Smooth muscle cell of the brain vasculature (primary cell): ENCODE results near the gene CRYGS.
"Not testable (repeated sequence)": the region's sequence is repeated elsewhere in the genome, so short reads cannot be mapped to it uniquely, and the experiment has no call there.

Source experiments
- DNase-seq: peaks from one replicate; pipeline ENCODE4 v3.0.0-alpha.2; 2012; ENCODE audit warnings: low read depth, low spot score

The CRYGS gene

DNA sequence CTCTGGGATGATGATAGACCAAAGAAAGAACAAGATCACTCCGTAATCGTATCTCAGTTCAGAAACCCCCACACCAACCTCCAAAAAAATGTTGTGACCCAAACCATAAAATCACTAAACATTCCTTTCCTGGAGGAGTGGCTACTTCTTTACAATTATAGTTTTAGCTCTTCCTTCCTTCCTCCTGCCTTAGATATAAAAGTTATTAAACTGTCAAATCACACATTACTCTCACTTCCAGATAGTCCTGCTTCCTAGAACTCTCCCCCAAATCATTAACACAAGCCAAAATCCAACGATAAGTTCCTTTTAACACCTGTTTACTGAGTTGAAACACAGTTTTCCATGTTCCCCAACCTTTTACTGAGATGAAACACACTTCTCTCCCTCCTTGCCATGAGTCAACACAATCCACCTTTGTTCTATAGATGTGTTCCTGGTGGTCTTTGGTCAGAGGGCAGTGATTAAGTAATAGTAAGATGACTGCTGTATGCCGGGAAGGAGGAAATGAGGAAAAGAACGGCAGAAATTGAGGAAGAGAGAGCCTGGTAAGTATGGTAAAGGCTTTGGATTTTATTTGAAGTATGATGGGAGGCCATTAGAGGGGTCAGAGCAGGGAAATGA, 8.3 kb upstream of the CRYGS start:
- no peak for DNase-seq

DNA sequence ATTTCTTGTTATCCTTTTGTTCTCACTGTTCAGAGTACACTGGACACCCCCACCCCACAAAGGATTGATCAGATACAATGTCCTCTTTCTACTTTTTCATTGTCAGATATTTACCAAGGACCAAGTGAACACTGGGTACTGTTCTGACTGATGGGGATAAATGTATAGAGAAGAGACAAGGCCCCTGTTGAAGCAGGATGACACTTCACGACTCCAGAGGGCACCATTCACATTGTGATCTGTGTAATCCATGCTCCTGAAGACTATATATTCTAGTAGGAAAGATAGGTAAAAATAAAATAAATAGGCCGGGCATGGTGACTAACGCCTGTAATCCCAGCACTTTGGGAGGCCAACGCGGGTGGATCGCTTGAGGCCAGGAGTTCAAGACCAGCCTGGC, 7.2 kb upstream of the CRYGS start:
- no peak for DNase-seq

DNA sequence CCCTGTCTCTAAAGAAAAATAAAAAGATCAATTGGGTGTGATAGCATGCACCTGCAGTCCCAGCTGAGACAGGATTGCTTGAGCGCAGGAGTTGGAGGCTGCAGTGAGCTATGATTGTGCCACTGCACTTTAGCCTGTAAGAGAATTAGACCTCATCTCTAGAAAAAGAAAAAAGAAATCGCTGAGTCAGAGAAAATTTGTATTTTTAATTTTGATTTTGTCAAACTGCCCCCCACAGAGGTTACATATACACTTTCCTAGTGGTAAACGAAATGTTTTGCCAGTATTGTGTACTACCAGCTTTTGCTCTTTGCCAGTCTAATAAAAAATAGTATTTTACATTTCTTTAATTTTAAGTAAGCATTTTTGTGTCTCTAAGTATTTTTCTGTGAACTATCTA, 5.3 kb upstream of the CRYGS start:
- DNase-seq, result no peak

DNA sequence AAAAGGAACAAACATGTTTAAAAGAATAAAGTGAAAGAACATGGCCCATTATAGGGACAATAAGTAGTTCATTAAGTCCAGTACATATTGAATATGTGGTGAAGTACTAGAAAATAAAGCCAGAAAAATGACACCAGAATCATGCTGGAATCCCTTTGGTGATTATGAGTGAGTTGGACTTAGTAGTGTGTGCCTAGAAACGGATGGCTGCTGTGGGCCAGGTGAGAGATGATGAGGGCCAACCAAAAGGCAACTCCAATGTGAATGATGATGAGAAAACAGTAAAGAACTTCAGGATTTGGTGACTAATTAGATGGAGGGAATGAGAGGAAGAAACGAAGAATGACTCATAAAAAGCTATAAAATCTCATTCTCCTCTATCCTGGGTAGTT, 3.3 kb downstream of the CRYGS start:
- no peak for DNase-seq

DNA sequence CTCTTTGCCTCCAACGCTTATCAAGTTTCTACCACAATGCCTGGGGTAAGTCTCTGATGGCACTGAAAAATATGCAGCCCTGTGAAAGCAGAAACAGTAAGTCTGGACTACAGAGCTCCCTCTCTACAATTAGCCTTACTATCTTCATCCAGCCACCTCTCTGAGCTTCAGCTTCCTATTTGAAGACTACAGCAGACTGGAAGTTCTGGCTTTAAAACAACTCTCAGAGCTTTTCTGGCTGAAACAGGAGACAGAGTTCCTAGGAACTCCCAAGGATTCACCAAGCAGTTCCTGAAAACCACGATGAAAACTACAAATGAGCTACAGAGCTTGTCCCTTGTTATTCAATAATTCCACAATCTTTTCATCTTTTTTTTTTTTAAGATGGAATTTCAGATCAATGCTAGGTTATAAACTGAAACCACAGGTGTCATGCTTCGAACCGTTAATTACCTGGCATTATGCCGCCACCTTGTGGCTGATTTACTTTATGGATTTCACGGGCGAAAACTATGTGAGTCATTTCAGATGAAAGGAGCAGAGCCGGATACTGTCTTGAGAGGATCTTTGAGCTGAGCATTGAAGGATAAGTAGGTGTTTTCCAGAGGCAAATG, 3.9 kb downstream of the CRYGS start:
- DNase-seq, result peak; percentile 53

DNA sequence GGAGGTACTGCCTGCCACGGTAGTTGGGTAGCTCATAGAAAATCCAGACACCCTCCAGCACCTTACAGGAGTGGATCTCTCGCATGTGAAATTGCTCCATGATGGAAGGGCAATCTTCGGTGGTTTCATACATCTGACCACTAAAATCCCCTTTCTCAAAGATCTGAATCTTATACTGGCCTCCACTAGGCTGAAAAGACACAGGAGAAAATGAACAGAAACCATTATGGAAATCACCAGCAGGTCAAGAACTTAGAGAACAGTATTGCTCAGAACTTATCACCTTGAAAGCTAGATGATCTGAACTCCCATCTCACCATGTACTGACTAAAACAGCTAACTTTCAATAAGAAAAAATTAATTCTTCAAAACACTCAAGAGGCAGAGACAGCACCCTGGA, 5.4 kb downstream of the CRYGS start:
- DNase-seq, result no peak

DNA sequence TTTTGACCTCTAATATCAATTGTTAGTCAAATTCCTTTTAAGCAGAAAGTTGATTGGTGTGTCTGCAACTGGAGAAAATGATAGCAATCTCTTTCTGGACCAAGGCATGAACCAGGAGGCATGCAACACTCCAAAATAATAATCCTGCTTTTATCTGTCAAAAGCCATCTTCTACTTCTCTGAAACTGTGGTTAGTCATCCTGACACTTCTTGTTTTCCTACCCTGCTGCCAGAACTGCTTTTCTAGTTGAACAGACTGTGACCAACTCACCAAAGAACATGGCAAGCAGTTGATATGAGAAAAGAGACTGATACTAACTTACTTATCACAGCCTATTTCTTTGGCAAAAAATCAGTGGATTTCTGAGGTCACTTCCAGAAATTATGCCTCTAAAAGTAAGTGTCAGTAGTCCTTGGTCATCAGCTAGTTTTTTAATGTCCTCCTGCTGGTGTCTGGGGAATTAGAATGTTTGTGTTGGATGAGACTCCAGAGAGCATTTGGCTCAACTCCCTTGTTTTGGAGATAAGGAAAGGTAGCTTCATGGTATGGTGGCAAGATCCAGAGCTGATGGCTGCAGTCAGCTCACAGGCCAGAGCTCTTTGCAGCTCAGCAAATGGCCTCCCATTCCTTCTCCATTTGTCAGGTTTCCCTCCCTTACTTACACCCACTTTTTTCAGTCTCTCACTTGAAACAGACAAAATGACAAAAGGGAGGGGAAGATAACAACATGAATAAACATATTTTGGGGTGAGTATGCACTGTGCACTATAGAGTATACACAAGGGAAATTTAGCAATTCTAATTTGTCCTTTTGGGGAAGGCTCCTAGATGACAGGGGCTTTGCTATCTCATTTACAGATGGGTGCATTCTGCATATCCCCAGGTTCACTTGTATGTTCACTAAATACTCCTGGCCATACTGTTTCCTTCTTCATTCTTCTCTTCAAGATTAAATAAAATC, 7.0 kb downstream of the CRYGS start:
- DNase-seq, result no peak

DNA sequence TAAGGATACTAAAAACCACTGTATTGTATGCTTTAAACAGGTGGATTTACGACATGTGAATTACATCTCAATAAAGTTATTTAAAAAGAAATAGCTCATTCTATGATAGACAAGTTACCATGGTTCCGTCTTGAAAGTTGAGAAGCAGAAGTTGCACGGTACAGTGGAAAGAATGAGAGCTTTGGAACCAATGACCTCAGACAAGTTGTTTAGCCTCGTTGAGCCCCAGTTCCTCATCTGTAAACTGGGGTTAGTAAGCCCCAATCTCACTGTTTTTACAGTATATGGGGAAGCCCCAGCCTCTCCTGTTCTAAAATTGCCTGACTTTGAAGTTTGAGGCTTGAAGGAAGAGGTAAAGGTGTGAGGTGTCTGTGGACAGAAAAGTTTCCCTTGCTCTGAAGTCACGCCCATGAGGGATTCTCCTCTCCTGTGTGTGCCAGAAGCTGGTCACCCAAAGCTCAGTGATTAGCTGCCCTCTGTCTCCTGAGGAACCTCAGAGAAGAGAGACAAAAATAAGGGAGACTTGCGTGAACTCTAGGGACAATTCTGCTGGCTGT, 10.0 kb downstream of the CRYGS start:
- no peak for DNase-seq

DNA sequence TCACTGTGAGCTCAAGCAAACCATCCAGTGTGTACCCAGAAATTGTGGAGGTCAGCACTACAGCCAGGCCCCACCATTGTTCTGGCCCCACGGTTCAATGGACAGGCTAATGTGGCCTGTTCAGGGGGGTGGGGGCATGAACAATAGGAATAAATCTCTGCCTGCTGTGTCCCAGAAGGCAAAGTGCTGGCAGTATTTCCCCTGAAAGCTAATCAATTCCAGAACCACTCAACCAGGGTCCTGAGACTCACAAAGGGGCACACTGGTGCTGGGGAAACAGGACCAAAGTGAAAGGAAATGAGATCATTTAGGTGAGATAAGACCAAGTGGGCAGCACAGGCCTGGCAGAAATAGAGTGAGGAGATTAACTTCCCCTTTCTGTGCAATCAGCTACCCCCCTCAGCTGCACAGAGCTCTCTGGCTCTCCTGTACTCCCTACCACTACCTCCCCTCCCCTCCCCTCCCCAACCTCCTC, 11.5 kb downstream of the CRYGS start:
- no peak for DNase-seq

DNA sequence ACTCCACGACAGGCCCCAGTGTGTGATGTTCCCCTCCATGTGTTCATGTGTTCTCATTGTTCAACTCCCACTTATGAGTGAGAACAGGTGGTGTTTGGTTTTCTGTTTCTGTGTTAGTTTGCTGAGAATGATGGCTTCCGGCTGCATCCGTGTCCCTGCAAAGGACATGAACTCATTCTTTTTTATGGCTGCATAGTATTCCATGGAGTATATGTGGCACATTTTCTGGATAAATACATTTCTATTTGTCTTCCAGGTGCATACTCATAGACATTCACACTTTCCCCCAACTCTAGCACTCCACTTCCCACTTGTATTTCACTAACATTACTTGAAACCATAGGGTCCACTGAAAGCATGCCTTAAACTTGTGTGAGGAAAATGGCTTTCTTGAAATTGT, 12.5 kb downstream of the CRYGS start:
- DNase-seq, result not testable (repeated sequence)

DNA sequence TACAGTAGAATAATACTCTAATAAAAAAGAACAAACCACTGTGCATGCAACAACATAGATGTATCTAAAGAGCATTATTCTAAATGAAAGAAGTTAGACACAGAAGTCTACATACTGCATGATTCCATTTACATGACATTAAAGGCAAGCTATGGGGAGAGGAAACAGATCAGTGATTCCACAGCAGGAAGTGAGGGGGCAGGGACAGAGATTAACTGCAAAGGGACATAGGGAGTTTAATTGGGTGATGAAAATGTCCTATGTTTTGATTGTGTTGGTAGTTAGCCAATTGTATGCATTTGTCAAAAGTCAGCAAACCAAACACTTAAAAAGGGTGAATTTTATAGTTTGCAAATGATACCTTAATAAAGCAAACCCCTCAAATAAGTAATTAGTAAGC, 13.8 kb downstream of the CRYGS start:
- no peak for DNase-seq

DNA sequence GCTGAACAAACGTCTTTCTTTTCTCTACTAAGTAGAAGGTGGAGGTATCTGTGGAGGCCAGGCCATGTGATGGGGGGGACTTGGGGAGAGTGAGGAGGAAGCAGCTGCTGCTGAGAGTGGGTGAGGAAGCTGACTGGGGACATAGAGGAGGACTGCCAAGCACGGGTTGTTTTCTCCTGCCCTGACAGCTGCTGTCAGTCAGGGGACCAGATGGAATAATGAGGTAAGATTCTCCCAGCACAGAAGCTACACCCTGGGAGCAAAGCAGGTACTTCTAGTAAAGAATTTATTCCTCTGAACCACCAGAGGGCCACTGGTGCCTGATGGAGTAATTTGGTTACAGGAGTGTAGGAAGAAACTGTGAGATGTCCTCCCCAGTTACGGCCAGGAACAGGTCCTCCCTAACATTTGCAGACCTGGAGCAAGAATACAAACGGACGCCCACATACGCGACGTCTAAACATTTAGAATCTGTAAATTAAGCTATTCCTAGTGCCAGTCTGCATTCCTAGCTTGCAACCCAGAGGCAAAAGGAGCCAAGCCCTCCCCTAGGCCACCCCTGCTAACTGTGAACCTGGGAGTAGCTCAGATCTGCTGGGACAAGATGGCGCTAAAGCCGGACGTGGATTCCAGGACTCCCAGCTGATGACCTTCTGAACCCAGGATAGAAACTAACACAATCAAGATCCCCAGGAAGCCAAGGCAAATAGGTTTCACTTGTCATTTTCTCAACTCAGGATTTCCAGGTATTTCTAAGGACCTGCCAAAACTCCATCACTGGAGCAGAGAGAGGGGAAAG, 14.8 kb downstream of the CRYGS start:
- no peak for DNase-seq

DNA sequence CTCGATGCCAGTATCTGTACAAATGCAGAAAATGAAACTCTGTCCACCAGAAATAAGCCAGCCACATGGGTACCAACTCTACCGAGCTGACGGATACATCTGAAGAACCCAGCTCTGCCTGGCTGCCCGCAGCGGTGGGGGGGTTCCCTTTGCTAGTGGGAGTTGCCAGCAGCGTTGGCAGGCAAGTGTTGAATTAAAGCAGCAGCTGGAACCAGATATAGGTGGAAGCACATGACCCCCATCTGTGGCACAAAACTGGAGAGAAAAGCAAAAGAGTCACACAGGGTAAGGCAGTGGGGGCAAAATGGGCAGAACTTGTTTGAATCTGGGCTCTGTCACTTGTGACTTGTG, 17.9 kb downstream of the CRYGS start:
- DNase-seq, result no peak

DNA sequence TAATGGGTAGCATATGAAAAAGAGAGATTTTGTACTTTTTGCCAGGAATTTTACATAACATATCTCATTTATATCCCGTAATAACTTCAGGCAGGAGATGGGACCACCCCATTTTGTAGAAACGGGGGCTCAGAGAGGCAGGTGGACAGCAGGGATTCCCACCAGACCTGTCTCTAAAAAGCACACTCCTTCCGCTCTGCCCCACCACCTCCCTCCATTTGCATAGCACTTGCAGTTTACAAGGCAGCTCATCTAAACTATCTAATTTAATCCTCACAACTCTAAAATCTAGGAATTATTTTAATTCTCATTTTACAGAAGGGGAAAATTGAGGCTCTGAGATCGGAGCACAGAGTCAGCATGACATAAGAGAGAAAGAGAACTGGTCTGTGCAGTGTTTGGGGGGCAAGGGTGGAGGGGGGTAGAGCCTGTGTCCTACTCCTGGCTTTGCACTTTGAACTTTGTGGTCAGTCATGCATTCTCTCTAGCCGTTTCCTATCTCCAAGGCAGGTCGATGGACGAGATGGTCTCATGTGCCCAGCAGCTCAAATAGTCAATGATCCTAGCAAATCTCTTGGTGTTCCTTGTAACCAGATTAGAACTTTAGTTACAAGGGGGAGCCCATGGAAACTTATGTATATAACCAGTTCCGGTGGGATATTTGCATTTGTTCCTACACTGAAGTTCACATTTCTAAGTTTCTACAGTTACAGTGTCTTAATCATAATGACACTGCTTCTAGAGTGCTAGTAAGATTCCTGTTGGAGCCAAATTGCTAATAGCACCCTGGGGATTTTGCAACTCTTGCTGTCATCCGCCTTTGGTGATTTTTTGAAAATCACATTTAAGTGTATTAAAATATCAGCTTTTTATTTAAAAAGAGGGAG, 18.6 kb downstream of the CRYGS start:
- no peak for DNase-seq

DNA sequence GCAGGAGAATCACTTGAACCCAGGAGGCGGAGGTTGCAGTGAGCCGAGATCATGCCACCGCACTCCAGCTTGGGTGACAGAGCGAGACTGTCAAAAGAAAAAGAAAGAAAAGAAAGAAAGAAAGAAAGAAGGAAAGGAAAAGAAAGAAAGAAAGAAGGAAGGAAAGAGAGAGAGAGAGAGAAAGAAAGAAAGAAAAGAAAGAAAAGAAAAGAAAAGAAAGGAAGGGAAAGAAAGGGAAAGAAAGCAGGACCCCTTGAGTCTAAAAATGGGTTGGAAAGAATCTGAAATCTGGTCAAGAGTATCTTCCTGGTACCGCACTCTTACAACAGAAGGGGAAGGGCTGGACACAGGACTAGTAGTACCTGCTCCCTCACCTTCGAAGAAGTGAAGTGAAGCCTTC, 19.6 kb downstream of the CRYGS start:
- DNase-seq, result no peak

DNA sequence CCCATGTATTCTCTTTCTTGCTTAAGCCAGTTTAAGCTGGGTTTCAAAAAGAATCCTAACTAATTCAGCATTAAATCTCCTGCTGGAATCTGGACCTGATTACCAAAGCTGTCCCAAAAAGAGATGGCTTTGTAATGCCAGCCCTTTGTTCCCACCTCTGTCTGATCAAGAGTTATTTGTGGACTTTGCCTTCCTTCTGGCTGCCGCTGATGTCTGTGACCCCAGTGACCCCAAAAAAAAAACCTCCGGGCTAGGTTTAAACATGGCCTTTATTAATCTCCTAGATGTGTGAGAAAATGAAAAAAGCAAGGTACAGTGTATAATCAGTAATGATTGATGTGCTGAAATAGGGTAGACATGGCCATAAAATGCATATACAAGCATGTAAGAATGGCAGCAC, 20.7 kb downstream of the CRYGS start:
- DNase-seq, result no peak

DNA sequence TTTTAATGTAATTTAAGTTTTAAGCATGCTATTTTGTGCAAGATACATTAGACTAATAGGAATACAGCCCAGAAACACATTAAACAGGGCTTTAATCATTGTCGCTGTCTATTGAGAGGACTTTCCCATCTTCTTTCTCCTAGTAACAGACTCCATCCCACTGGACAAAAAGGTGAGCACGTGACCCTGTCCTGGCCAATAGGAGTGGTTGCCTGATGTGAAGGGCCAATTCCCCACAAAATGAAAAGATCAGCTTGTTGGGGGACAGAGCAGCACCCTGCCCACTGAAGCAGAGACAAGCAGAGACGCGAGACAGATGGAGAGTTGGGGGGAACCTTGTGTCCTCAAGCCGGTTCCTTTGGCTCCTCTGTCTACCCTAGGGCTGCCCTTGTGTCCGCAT, 21.2 kb downstream of the CRYGS start:
- DNase-seq, result no peak

DNA sequence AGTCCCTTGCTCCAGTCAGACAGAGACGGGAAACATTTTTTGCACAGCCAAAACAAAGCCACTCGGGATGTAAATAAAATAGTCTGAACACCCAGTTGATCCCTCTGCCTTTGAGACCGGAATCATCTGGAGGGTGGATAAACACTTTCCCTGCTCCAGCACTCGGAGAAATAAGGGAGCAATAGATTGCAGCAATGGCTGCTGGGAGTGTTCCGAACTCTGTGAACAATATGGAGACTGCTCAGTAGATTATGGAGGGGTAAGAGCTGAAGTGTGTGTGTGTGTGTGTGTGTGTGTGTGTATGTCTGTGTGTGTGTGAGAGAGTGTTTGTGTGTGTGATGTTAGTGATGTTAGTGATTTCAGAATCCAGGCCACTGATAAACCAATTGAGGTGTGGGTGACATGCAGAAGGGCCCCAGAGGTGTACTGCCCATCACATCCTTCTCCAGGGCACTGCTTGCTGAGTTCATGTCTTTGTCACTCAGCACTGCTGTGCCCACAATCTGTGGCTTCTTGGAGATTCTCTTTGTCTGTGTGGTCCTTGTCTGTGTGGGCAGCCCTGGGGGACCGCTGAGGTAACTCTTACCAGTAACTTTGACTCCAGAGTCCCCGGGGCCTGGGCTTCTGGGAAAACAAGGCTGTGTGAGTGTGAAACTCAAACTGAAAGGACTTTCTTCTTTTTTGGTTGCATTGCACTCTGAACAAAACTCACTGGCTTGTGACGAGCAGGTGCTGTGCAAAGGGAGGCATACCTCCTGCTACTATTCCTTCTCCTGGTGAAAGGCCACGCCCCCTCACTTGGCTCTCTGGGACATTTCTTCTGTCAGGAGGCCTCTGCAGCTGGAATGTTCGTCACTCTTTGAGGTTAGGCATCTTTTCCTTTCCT, 23.0 kb downstream of the CRYGS start:
- no peak for DNase-seq

DNA sequence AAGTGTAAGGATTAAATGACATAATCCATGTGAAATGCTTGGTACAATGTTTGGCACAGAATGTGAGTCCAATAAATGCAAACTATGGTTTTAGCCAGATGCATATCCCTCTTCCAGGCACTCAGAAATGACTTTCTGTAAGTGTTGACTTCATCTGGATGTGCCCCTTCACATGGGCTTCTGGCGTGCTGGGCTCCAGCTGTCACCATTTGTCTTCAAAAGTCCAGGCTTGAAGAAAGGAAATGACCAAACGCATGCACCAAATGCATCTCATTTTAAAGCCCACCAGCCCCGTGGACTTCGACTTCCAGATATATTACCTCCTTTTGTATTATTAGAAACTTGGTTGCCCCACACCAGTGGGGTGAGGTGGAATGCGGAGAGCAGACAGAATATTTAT, 23.7 kb downstream of the CRYGS start:
- DNase-seq, result no peak
